DMS 273 treated with DMSO at 0.1 percent for 48 hours (cell line): ENCODE data around the gene GLS.
A peak's percentile ranks its signal among the peaks of the same experiment; 100 is the strongest.
"Not testable (repeated sequence)": the region's sequence is repeated elsewhere in the genome, so short reads cannot be mapped to it uniquely, and the experiment has no call there.

ENCODE experiments used
- DNase-seq: peaks from one replicate; lab custom pipeline; 2025; lab: John Stamatoyannopoulos, UW

GLS gene

GRCh38 chr2:190995315-190995714 is 114.7 kb downstream of the GLS start:
- not testable (repeated sequence) for DNase-seq

GRCh38 chr2:190996338-190996946 is 115.8 kb downstream of the GLS start:
- no peak for DNase-seq

- DNase-seq, result no peak
These were observed 116.3 kb downstream of the GLS start for GRCh38 chr2:190996947-190997346.

- no peak for DNase-seq
These were observed 117.0 kb downstream of the GLS start for GRCh38 chr2:190997526-190998113.

- DNase-seq, result no peak
These were observed 118.4 kb downstream of the GLS start for GRCh38 chr2:190999058-190999457.

- no peak for DNase-seq
These were observed 119.5 kb downstream of the GLS start for GRCh38 chr2:190999949-191000665.

- no peak for DNase-seq
These were observed 120.4 kb downstream of the GLS start for GRCh38 chr2:191001032-191001431.

- DNase-seq, result no peak
These were observed 121.0 kb downstream of the GLS start for GRCh38 chr2:191001624-191002023.

GRCh38 chr2:191003405-191004309 is 123.0 kb downstream of the GLS start:
- DNase-seq, result no peak

- no peak for DNase-seq
These were observed 125.7 kb downstream of the GLS start for GRCh38 chr2:191006297-191006696.

- no peak for DNase-seq
These were observed 126.6 kb downstream of the GLS start for GRCh38 chr2:191006997-191007783.

- no peak for DNase-seq
These were observed 127.7 kb downstream of the GLS start for GRCh38 chr2:191008286-191008685.

- no peak for DNase-seq
These were observed 129.1 kb downstream of the GLS start for GRCh38 chr2:191009541-191010374.

GRCh38 chr2:191010887-191011885 is 130.6 kb downstream of the GLS start:
- no peak for DNase-seq

- DNase-seq, result no peak
These were observed 131.7 kb downstream of the GLS start for GRCh38 chr2:191012346-191012745.

GRCh38 chr2:191012845-191013681 is 132.4 kb downstream of the GLS start:
- no peak for DNase-seq

GRCh38 chr2:191013682-191013931 is 133.0 kb downstream of the GLS start:
- DNase-seq, result no peak

GRCh38 chr2:191013932-191014652 is 133.5 kb downstream of the GLS start, which contains the start of gene STAT1:
Gene STAT1 (minus strand): TSS chr2:191014171. CDS start chr2:191010003, 4,168 bp downstream.
- DNase-seq, result peak; percentile 81
